ENCODE results near the gene COL5A1.

COL5A1 gene

DNA sequence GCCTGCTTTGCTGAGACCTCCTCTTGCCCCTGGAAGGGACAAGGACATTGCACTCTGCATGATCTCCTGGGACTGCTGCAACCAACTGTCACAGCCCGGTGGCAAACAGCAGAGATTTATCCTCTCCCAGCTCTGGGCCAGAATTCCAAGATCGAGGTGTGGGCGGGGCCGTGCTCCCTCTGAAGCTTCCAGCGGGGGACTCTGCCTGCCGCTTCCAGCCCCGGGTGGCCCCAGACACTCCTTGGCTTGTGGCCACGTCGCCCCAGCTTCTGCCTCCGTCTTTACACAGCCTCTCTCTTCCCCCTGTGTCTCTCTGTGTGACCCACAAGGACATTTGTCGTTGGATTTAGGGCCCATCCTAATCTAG, 67.1 kb downstream of the COL5A1 start:
- TF ChIP-seq USF1 (IDR thresholded peaks at IDR 0.05), result no peak
- TF ChIP-seq, protein P1, sequence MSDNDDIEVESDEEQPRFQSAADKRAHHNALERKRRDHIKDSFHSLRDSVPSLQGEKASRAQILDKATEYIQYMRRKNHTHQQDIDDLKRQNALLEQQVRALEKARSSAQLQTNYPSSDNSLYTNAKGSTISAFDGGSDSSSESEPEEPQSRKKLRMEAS (IDR thresholded peaks at IDR 0.05), result no peak
- no peak for TF ChIP-seq TEAD4 (IDR thresholded peaks at IDR 0.05)
- TF ChIP-seq, protein P2, sequence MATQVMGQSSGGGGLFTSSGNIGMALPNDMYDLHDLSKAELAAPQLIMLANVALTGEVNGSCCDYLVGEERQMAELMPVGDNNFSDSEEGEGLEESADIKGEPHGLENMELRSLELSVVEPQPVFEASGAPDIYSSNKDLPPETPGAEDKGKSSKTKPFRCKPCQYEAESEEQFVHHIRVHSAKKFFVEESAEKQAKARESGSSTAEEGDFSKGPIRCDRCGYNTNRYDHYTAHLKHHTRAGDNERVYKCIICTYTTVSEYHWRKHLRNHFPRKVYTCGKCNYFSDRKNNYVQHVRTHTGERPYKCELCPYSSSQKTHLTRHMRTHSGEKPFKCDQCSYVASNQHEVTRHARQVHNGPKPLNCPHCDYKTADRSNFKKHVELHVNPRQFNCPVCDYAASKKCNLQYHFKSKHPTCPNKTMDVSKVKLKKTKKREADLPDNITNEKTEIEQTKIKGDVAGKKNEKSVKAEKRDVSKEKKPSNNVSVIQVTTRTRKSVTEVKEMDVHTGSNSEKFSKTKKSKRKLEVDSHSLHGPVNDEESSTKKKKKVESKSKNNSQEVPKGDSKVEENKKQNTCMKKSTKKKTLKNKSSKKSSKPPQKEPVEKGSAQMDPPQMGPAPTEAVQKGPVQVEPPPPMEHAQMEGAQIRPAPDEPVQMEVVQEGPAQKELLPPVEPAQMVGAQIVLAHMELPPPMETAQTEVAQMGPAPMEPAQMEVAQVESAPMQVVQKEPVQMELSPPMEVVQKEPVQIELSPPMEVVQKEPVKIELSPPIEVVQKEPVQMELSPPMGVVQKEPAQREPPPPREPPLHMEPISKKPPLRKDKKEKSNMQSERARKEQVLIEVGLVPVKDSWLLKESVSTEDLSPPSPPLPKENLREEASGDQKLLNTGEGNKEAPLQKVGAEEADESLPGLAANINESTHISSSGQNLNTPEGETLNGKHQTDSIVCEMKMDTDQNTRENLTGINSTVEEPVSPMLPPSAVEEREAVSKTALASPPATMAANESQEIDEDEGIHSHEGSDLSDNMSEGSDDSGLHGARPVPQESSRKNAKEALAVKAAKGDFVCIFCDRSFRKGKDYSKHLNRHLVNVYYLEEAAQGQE (IDR thresholded peaks at IDR 0.05; ENCODE audit: low read depth), result no peak
- TF ChIP-seq YY1 (IDR thresholded peaks at IDR 0.05; ENCODE audit: low read depth), result no peak
- no peak for TF ChIP-seq RAD21 (IDR thresholded peaks at IDR 0.05; ENCODE audit: low read depth)
- TF ChIP-seq EGR1 (IDR thresholded peaks at IDR 0.05), result no peak

GRCh38 chr9:134709512-134710270, 68.1 kb downstream of the COL5A1 start:
- TF ChIP-seq TEAD4 (IDR thresholded peaks at IDR 0.05) (no peak), CEBPB (IDR thresholded peaks at IDR 0.05) (no peak), FOXM1 (IDR thresholded peaks at IDR 0.05; ENCODE audit: borderline replicate concordance, low read depth) (no peak), EP300 (IDR thresholded peaks at IDR 0.05; ENCODE audit: borderline replicate concordance) (no peak), YY1 (IDR thresholded peaks at IDR 0.05; ENCODE audit: low read depth) (no peak)
- TF ChIP-seq, protein P1 (IDR thresholded peaks at IDR 0.05), result no peak

DNA sequence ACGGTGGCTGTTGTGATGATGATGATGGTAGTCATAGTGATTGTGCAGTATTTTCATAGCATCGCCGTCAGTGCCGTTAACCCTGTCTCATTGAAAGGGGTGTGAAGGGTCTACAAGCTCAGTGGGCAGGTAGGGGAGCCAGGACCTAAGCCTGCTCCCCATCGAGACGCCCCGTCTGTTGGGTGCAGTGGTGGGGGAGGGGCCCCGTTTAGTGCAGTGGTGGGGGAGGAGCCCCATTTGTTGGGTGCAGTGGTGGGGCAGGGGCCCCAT, 68.6 kb downstream of the COL5A1 start:
- TF ChIP-seq YY1 (IDR thresholded peaks at IDR 0.05; ENCODE audit: low read depth), result no peak

GRCh38 chr9:134710901-134711300, 69.3 kb downstream of the COL5A1 start:
- TF ChIP-seq USF1 (IDR thresholded peaks at IDR 0.05), result no peak
- no peak for TF ChIP-seq TCF12 (IDR thresholded peaks at IDR 0.05; ENCODE audit: low read depth)
- TF ChIP-seq, protein P1 (IDR thresholded peaks at IDR 0.05), result no peak
- TF ChIP-seq FOXM1 (IDR thresholded peaks at IDR 0.05; ENCODE audit: borderline replicate concordance, low read depth), result no peak
- no peak for TF ChIP-seq TEAD4 (IDR thresholded peaks at IDR 0.05)
- no peak for TF ChIP-seq ZBTB7A (IDR thresholded peaks at IDR 0.05; ENCODE audit: low read depth)
- TF ChIP-seq EGR1 (IDR thresholded peaks at IDR 0.05), result no peak
- no peak for TF ChIP-seq CEBPB (IDR thresholded peaks at IDR 0.05)
- no peak for TF ChIP-seq RAD21 (IDR thresholded peaks at IDR 0.05; ENCODE audit: low read depth)
- TF ChIP-seq, protein P2 (IDR thresholded peaks at IDR 0.05; ENCODE audit: low read depth), result no peak
- no peak for TF ChIP-seq CREB1 (IDR thresholded peaks at IDR 0.05; ENCODE audit: low read depth)
- TF ChIP-seq TAF1 (IDR thresholded peaks at IDR 0.05; ENCODE audit: low read depth), result no peak
- TF ChIP-seq YY1 (IDR thresholded peaks at IDR 0.05; ENCODE audit: low read depth), result no peak
- no peak for TF ChIP-seq NFIC (IDR thresholded peaks at IDR 0.05)
- no peak for TF ChIP-seq EP300 (IDR thresholded peaks at IDR 0.05; ENCODE audit: borderline replicate concordance)

DNA sequence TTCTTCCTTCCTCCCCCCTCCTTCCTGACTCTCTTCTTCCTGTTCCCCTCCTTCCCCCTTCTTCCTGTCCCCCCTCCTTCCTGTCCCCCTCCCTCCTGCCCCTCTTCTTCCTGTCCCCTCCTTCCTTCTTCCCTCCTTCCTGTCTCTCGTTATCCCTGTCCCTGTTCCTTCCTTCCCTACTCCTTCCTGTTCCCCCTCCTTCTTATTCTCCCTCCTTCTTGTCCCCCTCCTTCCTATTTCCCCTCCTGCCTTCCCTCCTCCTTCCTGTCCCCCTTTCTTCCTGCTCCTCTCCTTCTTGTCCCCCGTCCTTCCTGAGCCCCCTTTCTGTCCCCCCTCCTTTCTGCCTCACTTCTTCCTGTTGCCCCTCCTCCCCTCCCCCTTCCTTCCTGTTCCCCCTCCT, 70.6 kb downstream of the COL5A1 start:
- TF ChIP-seq YY1 (IDR thresholded peaks at IDR 0.05; ENCODE audit: low read depth) (no peak), EP300 (IDR thresholded peaks at IDR 0.05; ENCODE audit: borderline replicate concordance) (no peak), TCF12 (IDR thresholded peaks at IDR 0.05; ENCODE audit: low read depth) (no peak), USF1 (IDR thresholded peaks at IDR 0.05) (no peak)
- TF ChIP-seq, protein P1 (IDR thresholded peaks at IDR 0.05), result no peak

- TF ChIP-seq, protein P1 (IDR thresholded peaks at IDR 0.05), result no peak
- TF ChIP-seq NFIC (IDR thresholded peaks at IDR 0.05) (no peak), FOXM1 (IDR thresholded peaks at IDR 0.05; ENCODE audit: borderline replicate concordance, low read depth) (no peak), EGR1 (IDR thresholded peaks at IDR 0.05) (no peak), ZBTB7A (IDR thresholded peaks at IDR 0.05; ENCODE audit: low read depth) (no peak), TEAD4 (IDR thresholded peaks at IDR 0.05) (no peak), TAF1 (IDR thresholded peaks at IDR 0.05; ENCODE audit: low read depth) (no peak), EP300 (IDR thresholded peaks at IDR 0.05; ENCODE audit: borderline replicate concordance) (no peak), CREB1 (IDR thresholded peaks at IDR 0.05; ENCODE audit: low read depth) (no peak), YY1 (IDR thresholded peaks at IDR 0.05; ENCODE audit: low read depth) (no peak), USF1 (IDR thresholded peaks at IDR 0.05) (no peak), CEBPB (IDR thresholded peaks at IDR 0.05) (no peak), RAD21 (IDR thresholded peaks at IDR 0.05; ENCODE audit: low read depth) (no peak), TCF12 (IDR thresholded peaks at IDR 0.05; ENCODE audit: low read depth) (no peak)
- TF ChIP-seq, protein P2 (IDR thresholded peaks at IDR 0.05; ENCODE audit: low read depth), result no peak
These were observed 71.3 kb downstream of the COL5A1 start for GRCh38 chr9:134712926-134713325.

All from Ishikawa (cell line).